Loucy (cell line): ENCODE results near the gene POU2F3.

Source experiments
- H2AFZ ChIP-seq: fragments of 200-600 bp; sonication (generic); 2 replicates; pipeline ENCODE4 v1.6.0; 2016; ENCODE audit warnings: antibody characterized with exemption, mild to moderate bottlenecking, low read length, moderate library complexity
- H3F3A ChIP-seq: fragments of 200-600 bp; 2 replicates; pipeline ENCODE4 v1.6.0; 2016; ENCODE audit warnings: antibody characterized with exemption, low read depth, mild to moderate bottlenecking
- H3K27me3 ChIP-seq: fragments of 200-600 bp; sonication (generic); 2 replicates; pipeline ENCODE4 v1.6.1; 2014; ENCODE audit warnings: low read length, mild to moderate bottlenecking; ENCODE audit not compliant: insufficient read depth, poor library complexity, severe bottlenecking
- H3K36me3 ChIP-seq: fragments of 200-600 bp; sonication (generic); 2 replicates; pipeline ENCODE4 v1.6.1; 2016; ENCODE audit warnings: low read length; ENCODE audit not compliant: insufficient read depth
- H3K4me1 ChIP-seq: fragments of 200-600 bp; sonication (generic); 2 replicates; pipeline ENCODE4 v1.5.1; 2014; ENCODE audit warnings: low read length, mild to moderate bottlenecking; ENCODE audit not compliant: insufficient read depth, poor library complexity, severe bottlenecking
- H3K4me2 ChIP-seq: fragments of 200-600 bp; sonication (generic); 2 replicates; pipeline ENCODE4 v1.6.0; 2014; ENCODE audit warnings: antibody characterized with exemption, low read length, low read depth, mild to moderate bottlenecking; ENCODE audit not compliant: poor library complexity, severe bottlenecking
- H3K4me3 ChIP-seq: fragments of 200-600 bp; sonication (generic); 2 replicates; pipeline ENCODE4 v1.5.1; 2014; ENCODE audit warnings: low read length, mild to moderate bottlenecking, mixed read lengths; ENCODE audit not compliant: poor library complexity, severe bottlenecking
- H3K79me2 ChIP-seq: fragments of 200-600 bp; sonication (generic); 2 replicates; pipeline ENCODE4 v1.6.1; 2014; ENCODE audit warnings: low read length; ENCODE audit not compliant: insufficient read depth
- H3K9ac ChIP-seq: fragments of 200-600 bp; sonication (generic); 2 replicates; pipeline ENCODE4 v1.6.0; 2014; ENCODE audit warnings: mild to moderate bottlenecking, low read depth, low read length, moderate library complexity; ENCODE audit not compliant: poor library complexity, severe bottlenecking
- H3K9me2 ChIP-seq: fragments of 200-600 bp; sonication (generic); replicated peaks from 2 replicates; pipeline ENCODE4 v1.6.1; 2016; ENCODE audit warnings: low read depth, low read length, mixed read lengths
- H3K9me3 ChIP-seq: fragments of 200-600 bp; sonication (generic); 2 replicates; pipeline ENCODE4 v1.6.1; 2014; ENCODE audit warnings: mild to moderate bottlenecking, antibody characterized with exemption, low read length, low read depth; ENCODE audit not compliant: insufficient read depth
- H4K20me1 ChIP-seq: fragments of 200-600 bp; sonication (generic); 2 replicates; pipeline ENCODE4 v1.6.0; 2014; ENCODE audit warnings: antibody characterized with exemption, low read length, mild to moderate bottlenecking; ENCODE audit not compliant: insufficient read depth, poor library complexity, severe bottlenecking
- CTCF ChIP-seq: fragments of 200-600 bp; sonication (generic); conservative IDR thresholded peaks from 2 replicates; pipeline ENCODE4 v1.5.1; 2014; ENCODE audit warnings: mild to moderate bottlenecking, antibody characterized with exemption, low read length
- EZH2phosphoT487 ChIP-seq: fragments of 200-600 bp; IDR thresholded peaks from 2 replicates; pipeline ENCODE4 v1.6.1; 2018; ENCODE audit warnings: antibody characterized with exemption, mild to moderate bottlenecking, moderate library complexity, borderline replicate concordance

Gene POU2F3

GRCh38 chr11:120244476-120245365 lies 4.8 kb downstream of the POU2F3 start:
- peaks cover 12% of the 10 kb centered on the region for H3K4me1 ChIP-seq

GRCh38 chr11:120245434-120245833 lies 5.5 kb downstream of the POU2F3 start:
- Histone ChIP-seq H3K27me3 (peaks cover 6% of the 10 kb centered on the region), H3K36me3 (no peaks in the 10 kb centered on the region), H3K9me2 (no peaks in the 10 kb centered on the region), H2AFZ (no peak overlapping the region), H3K4me3 (no peak overlapping the region), H3F3A (no peaks in the 10 kb centered on the region), H4K20me1 (no peaks in the 10 kb centered on the region), H3K9ac (no peak overlapping the region), H3K79me2 (no peaks in the 10 kb centered on the region), H3K9me3 (no peaks in the 10 kb centered on the region), H3K4me2 (no peak overlapping the region), H3K4me1 (peaks cover 12% of the 10 kb centered on the region)
- TF ChIP-seq CTCF (no peak), EZH2phosphoT487 (no peak)

More at GRCh38 chr11:120244476-120245365, 4.8 kb downstream of the POU2F3 start:
- Histone ChIP-seq H3K9me3 (no peaks in the 10 kb centered on the region), H3K9ac (no peak overlapping the region), H3K4me3 (no peak overlapping the region), H3K9me2 (no peaks in the 10 kb centered on the region), H3K36me3 (no peaks in the 10 kb centered on the region), H3K79me2 (no peaks in the 10 kb centered on the region), H2AFZ (no peak overlapping the region), H3K27me3 (peaks cover 6% of the 10 kb centered on the region), H3K4me2 (no peak overlapping the region), H4K20me1 (no peaks in the 10 kb centered on the region), H3F3A (no peaks in the 10 kb centered on the region)
- no peak for TF ChIP-seq EZH2phosphoT487
- TF ChIP-seq CTCF: no peak

- Histone ChIP-seq H3K9me3 (no peaks in the 10 kb centered on the region), H2AFZ (no peak overlapping the region), H3K9ac (no peak overlapping the region), H4K20me1 (no peaks in the 10 kb centered on the region), H3K4me1 (peaks cover 12% of the 10 kb centered on the region), H3F3A (no peaks in the 10 kb centered on the region), H3K9me2 (no peaks in the 10 kb centered on the region), H3K27me3 (peaks cover 6% of the 10 kb centered on the region), H3K4me2 (peak overlapping the region; percentile 57), H3K79me2 (no peaks in the 10 kb centered on the region), H3K36me3 (no peaks in the 10 kb centered on the region), H3K4me3 (no peak overlapping the region)
- TF ChIP-seq EZH2phosphoT487: no peak
- TF ChIP-seq CTCF: no peak
Measured at GRCh38 chr11:120248551-120249278, 8.8 kb downstream of the POU2F3 start.
